ENCODE results near the gene RFXANK. TPM values are rescaled to one million over a fixed set of nuclear protein-coding genes. Genes with fewer than 3 reads are reported as not detected.

Gene RFXANK
- total and polyA plus RNA-seq, 2 donors: 136 to 144 TPM

Other genes with a start within 250 kb of the RFXANK start
- gene SUGP2, start 158.7 kb upstream of the RFXANK start, total RNA-seq: 45.3 TPM
- gene SUGP2, start 158.7 kb upstream of the RFXANK start, polyA plus RNA-seq: 129 TPM
- 36.6 TPM for gene ARMC6, start 158.7 kb upstream of the RFXANK start, total RNA-seq
- gene ARMC6, start 158.7 kb upstream of the RFXANK start, polyA plus RNA-seq: 32.6 TPM
- 5.8 TPM for gene SLC25A42, start 128.3 kb upstream of the RFXANK start, total RNA-seq
- gene SLC25A42, start 128.3 kb upstream of the RFXANK start, polyA plus RNA-seq: 10.9 TPM
- gene TMEM161A, start 53.8 kb upstream of the RFXANK start, total RNA-seq: 13.6 TPM
- gene TMEM161A, start 53.8 kb upstream of the RFXANK start, polyA plus RNA-seq: 33.0 TPM
- gene MEF2B, start 22.0 kb upstream of the RFXANK start, total RNA-seq: 0.42 TPM
- 2.1 TPM for gene MEF2B, start 22.0 kb upstream of the RFXANK start, polyA plus RNA-seq
- 12.5 TPM for gene BORCS8, start 106 bp upstream of the RFXANK start, total RNA-seq
- gene BORCS8, start 106 bp upstream of the RFXANK start, polyA plus RNA-seq: 23.8 TPM
- gene NR2C2AP, start 11.2 kb downstream of the RFXANK start, total RNA-seq: 17.7 TPM
- gene NR2C2AP, start 11.2 kb downstream of the RFXANK start, polyA plus RNA-seq: 20.1 TPM
- gene NCAN, start 19.7 kb downstream of the RFXANK start, total RNA-seq: 0.14 TPM
- 0.27 TPM for gene NCAN, start 19.7 kb downstream of the RFXANK start, polyA plus RNA-seq
- 0.09 TPM for gene TM6SF2, start 81.0 kb downstream of the RFXANK start, total RNA-seq
- gene TM6SF2, start 81.0 kb downstream of the RFXANK start, polyA plus RNA-seq: 0.07 TPM
- gene SUGP1, start 128.3 kb downstream of the RFXANK start, total RNA-seq: 31.8 TPM
- 62.7 TPM for gene SUGP1, start 128.3 kb downstream of the RFXANK start, polyA plus RNA-seq
- 16.9 TPM for gene MAU2, start 128.6 kb downstream of the RFXANK start, total RNA-seq
- gene MAU2, start 128.6 kb downstream of the RFXANK start, polyA plus RNA-seq: 29.8 TPM
- gene GATAD2A, start 213.4 kb downstream of the RFXANK start, total RNA-seq: 24.9 TPM
- gene GATAD2A, start 213.4 kb downstream of the RFXANK start, polyA plus RNA-seq: 20.9 TPM

Measured in thymus (tissue), 2 donors.